MM.1S (cell line): ENCODE data around the gene CLTB.

Experiments
- EZH2 ChIP-seq: fragments of 300-600 bp; sonication (generic); optimal IDR thresholded peaks from 2 replicates; pipeline ENCODE3; 2017; ENCODE audit warnings: low read depth, mild to moderate bottlenecking, antibody characterized with exemption, low read length, mixed read lengths
- EZH2phosphoT487 ChIP-seq: fragments of 300-600 bp; sonication (generic); IDR thresholded peaks from 2 replicates; pipeline ENCODE4 v1.6.1; 2018; ENCODE audit warnings: antibody characterized with exemption, low read length
- TF ChIP-seq, protein P1 (sequence below): fragments of 300-600 bp; sonication (generic); IDR thresholded peaks from 2 replicates; pipeline ENCODE4 v1.5.1; 2016; ENCODE audit warnings: antibody characterized with exemption, low read length, mixed read lengths

DNA sequence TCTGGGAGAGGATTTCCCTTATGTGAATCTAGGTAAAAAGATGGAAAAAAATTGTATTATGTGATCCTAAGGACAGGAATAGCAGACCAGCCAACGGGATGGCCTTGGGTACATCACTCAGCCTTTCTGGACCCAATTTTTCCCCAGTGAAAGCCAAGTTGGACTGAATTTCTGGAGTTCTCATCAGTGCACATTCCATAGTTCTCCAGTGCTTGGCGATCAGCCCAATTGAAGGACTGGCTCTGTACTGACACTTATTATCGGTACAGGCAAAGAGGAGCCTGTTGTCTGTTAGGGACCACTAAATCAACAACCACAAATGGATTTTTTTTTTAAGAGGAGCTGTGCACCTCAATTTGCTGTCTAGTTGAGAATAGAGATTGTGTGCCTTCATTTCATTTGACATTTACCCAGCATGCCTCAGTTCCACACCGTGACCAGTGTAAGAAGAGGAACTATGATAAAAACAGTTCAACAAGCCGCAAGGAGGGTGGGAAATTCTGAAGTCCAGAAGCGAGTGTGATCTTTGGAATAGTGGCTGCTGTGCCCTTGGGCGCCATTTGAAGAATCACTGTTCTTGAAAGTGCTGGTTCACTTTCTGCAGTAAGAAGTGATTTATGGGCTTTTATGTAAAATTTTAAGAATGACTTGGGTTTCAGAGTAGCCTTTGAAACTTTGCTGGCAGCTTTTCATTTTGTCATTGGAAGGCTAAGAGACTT lies 43.1 kb downstream of the CLTB start:
- TF ChIP-seq, protein P1, sequence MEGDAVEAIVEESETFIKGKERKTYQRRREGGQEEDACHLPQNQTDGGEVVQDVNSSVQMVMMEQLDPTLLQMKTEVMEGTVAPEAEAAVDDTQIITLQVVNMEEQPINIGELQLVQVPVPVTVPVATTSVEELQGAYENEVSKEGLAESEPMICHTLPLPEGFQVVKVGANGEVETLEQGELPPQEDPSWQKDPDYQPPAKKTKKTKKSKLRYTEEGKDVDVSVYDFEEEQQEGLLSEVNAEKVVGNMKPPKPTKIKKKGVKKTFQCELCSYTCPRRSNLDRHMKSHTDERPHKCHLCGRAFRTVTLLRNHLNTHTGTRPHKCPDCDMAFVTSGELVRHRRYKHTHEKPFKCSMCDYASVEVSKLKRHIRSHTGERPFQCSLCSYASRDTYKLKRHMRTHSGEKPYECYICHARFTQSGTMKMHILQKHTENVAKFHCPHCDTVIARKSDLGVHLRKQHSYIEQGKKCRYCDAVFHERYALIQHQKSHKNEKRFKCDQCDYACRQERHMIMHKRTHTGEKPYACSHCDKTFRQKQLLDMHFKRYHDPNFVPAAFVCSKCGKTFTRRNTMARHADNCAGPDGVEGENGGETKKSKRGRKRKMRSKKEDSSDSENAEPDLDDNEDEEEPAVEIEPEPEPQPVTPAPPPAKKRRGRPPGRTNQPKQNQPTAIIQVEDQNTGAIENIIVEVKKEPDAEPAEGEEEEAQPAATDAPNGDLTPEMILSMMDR: no peak
- TF ChIP-seq EZH2phosphoT487: no peak
- no peak for TF ChIP-seq EZH2
